HEK293 (cell line): Measurements from ENCODE around the gene GTF3C5.

Source experiments
- CTCF ChIA-PET: fragments of 350-600 bp; formaldehyde crosslinking; extraction: SDS; loops from one replicate; lab custom pipeline; 2021; ENCODE audit warnings: antibody characterized with exemption; lab: Yijun Ruan, JAX
- POLR2A ChIA-PET: fragments of 300-600 bp; formaldehyde crosslinking; extraction: SDS; loops from one replicate; lab custom pipeline; 2020; ENCODE audit warnings: antibody characterized with exemption, inconsistent platforms; lab: Yijun Ruan, JAX
- H3K27ac ChIP-seq: fragments of 200-500 bp; sonication (Bioruptor generic); 2 replicates; pipeline ENCODE4 v1.5.1; 2014; ENCODE audit warnings: low read depth, low read length, control low read depth, inconsistent platforms; ENCODE audit errors: extremely low read depth
- H3K36me3 ChIP-seq, 2 experiments: fragments of 200-500 bp in 1 of 2; sonication (Bioruptor generic) in 1 of 2; 1 replicate in 1 of 2; 2 replicates in 1 of 2; pipeline ENCODE4 v1.5.1; 2014 to 2017; ENCODE audit warnings: inconsistent platforms in 2 of 2, low read length in 2 of 2; ENCODE audit not compliant: control insufficient read depth in 2 of 2, insufficient read depth in 1 of 2
- H3K4me1 ChIP-seq: fragments of 200-500 bp; sonication (Bioruptor generic); 2 replicates; pipeline ENCODE4 v1.5.1; 2014; ENCODE audit warnings: mild to moderate bottlenecking, low read length, inconsistent platforms; ENCODE audit not compliant: control insufficient read depth, insufficient read depth
- H3K4me3 ChIP-seq: 2 replicates; pipeline ENCODE4 v1.5.1; 2011; ENCODE audit warnings: low read depth, mild to moderate bottlenecking, control low read depth, low read length, moderate library complexity
- H3K9me3 ChIP-seq: fragments of 200-500 bp; sonication (Bioruptor generic); 2 replicates; pipeline ENCODE4 v1.5.1; 2014; ENCODE audit warnings: low read depth, low read length, inconsistent platforms; ENCODE audit not compliant: control insufficient read depth, insufficient read depth
- FEZF1 ChIP-seq: fragments of 450-650 bp; formaldehyde crosslinking; IDR thresholded peaks from 2 replicates; pipeline ENCODE4 v1.5.1; 2016; ENCODE audit warnings: missing biosample characterization, missing genetic modification characterization
- GLIS2 ChIP-seq: fragments of 450-650 bp; formaldehyde crosslinking; IDR thresholded peaks from 2 replicates; pipeline ENCODE4 v1.5.1; 2016; ENCODE audit warnings: missing biosample characterization, missing genetic modification characterization
- HOXA7 ChIP-seq: sonication (generic); formaldehyde crosslinking; IDR thresholded peaks from 2 replicates; pipeline ENCODE4 v1.8.1; 2022; ENCODE audit warnings: missing genetic modification reagents, borderline replicate concordance
- OSR2 ChIP-seq: fragments of 450-650 bp; formaldehyde crosslinking; IDR thresholded peaks from 2 replicates; pipeline ENCODE4 v1.5.1; 2016; ENCODE audit warnings: missing biosample characterization, missing genetic modification characterization
- ZBTB8A ChIP-seq: fragments of 450-650 bp; formaldehyde crosslinking; IDR thresholded peaks from 2 replicates; pipeline ENCODE4 v1.5.1; 2016; ENCODE audit warnings: missing biosample characterization, missing genetic modification characterization
- ZFP37 ChIP-seq: fragments of 450-650 bp; formaldehyde crosslinking; IDR thresholded peaks from 2 replicates; pipeline ENCODE4 v1.5.1; 2016; ENCODE audit warnings: missing biosample characterization, missing genetic modification characterization
- ZNF157 ChIP-seq: fragments of 450-650 bp; formaldehyde crosslinking; IDR thresholded peaks from 2 replicates; pipeline ENCODE4 v1.5.1; 2016; ENCODE audit warnings: missing biosample characterization, missing genetic modification characterization
- ZNF324 ChIP-seq: fragments of 450-650 bp; formaldehyde crosslinking; IDR thresholded peaks from 2 replicates; pipeline ENCODE4 v1.5.1; 2016; ENCODE audit warnings: missing biosample characterization, missing genetic modification characterization
- ZNF433 ChIP-seq: fragments of 450-650 bp; formaldehyde crosslinking; IDR thresholded peaks from 2 replicates; pipeline ENCODE4 v1.5.1; 2016; ENCODE audit warnings: missing biosample characterization, missing genetic modification characterization, low read depth
- ZNF560 ChIP-seq: fragments of 450-650 bp; formaldehyde crosslinking; IDR thresholded peaks from 2 replicates; pipeline ENCODE4 v1.5.1; 2017; ENCODE audit warnings: missing biosample characterization, missing genetic modification characterization, borderline replicate concordance
- ZNF561 ChIP-seq: fragments of 450-650 bp; IDR thresholded peaks from 2 replicates; pipeline ENCODE4 v1.5.1; 2018; ENCODE audit warnings: missing biosample characterization, missing genetic modification characterization, borderline replicate concordance
- ZNF600 ChIP-seq: fragments of 450-650 bp; formaldehyde crosslinking; IDR thresholded peaks from 2 replicates; pipeline ENCODE4 v1.5.1; 2016; ENCODE audit warnings: missing biosample characterization, missing genetic modification characterization
- ZNF629 ChIP-seq: fragments of 450-650 bp; formaldehyde crosslinking; IDR thresholded peaks from 2 replicates; pipeline ENCODE4 v1.5.1; 2017; ENCODE audit warnings: missing biosample characterization, missing genetic modification characterization
- ZNF660 ChIP-seq: fragments of 450-650 bp; IDR thresholded peaks from 2 replicates; pipeline ENCODE4 v1.5.1; 2018; ENCODE audit warnings: missing biosample characterization, mild to moderate bottlenecking, missing genetic modification characterization
- ZNF768 ChIP-seq: fragments of 450-650 bp; formaldehyde crosslinking; IDR thresholded peaks from 2 replicates; pipeline ENCODE4 v1.5.1; 2018; ENCODE audit warnings: missing biosample characterization, mild to moderate bottlenecking, missing genetic modification characterization
- TF ChIP-seq, protein P1 (sequence below): sonication (generic); formaldehyde crosslinking; IDR thresholded peaks from 2 replicates; pipeline ENCODE4 v1.8.1; 2022; ENCODE audit warnings: mild to moderate bottlenecking, moderate library complexity, missing genetic modification reagents

Gene GTF3C5

DNA sequence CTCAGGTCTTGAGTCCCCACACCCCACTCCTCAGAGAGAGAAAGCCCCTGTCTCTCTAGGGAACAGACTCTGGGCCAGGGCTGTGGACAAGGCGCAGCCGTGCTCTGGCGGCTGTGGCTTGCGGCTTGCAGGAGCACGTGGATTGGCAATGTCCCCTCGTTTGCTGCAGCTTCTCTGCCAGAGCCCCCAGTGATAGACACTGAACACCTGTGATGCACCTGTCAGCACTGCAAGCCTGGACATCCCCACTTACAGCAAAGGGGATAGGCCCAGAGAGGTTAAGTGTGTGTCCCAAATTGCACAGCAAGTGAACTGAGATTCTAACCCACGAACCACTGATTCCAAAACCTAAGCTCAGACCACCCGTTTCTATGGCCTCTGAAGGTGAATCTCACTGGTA, 45.3 kb upstream of the GTF3C5 start:
- H3K27ac ChIP-seq: no peak overlapping the region
- ChIA-PET CTCF (interaction anchor here (1.0 to 1.5 kb wide), 3 partner anchors 8 to 36 kb away, joined by 3 to 5 read pairs (median 3); no protein-coding TSS in a partner anchor), POLR2A (no interaction called here)
- TF ChIP-seq ZNF768 (0 out of 2 replicates have a peak, but pooled peaks have one; percentile 35), ZNF660 (tag by site-specific recombination) (no peak)
- TF ChIP-seq, all 188 proteins: peak for 1
- H3K4me3 ChIP-seq: no peak overlapping the region
- no peaks in the 10 kb centered on the region for H3K9me3 ChIP-seq
- H3K4me1 ChIP-seq: no peaks in the 10 kb centered on the region
- no peaks in the 10 kb centered on the region for H3K36me3 ChIP-seq

DNA sequence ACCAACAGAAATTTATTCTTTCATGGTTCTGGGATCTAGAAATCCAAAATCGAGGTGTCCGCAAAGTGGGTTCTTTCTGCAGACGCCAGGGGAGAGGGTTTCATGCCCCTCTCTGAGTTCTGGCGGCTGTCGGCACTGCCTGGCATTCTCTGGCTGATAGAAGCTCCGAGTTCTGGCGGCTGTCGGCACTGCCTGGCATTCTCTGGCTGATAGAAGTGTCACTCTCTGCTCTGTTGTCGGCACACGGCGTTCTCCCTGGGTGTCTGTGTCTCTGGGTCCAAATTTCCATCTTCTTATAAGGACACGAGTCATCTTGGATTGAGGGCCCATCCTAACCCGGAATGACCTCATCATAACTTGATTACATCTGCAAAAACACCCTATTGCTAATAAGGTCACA, 44.7 kb upstream of the GTF3C5 start:
- no peak for TF ChIP-seq OSR2
- no peak for TF ChIP-seq ZNF324 (tag by site-specific recombination)
- TF ChIP-seq ZNF433 (tag by site-specific recombination): no peak
- no peak for TF ChIP-seq ZFP37 (tag by site-specific recombination)
- no peak for TF ChIP-seq ZNF157
- TF ChIP-seq HOXA7: no peak
- no peak for TF ChIP-seq ZNF560 (tag by site-specific recombination)
- CTCF ChIA-PET: interaction anchor here (1.0 to 1.5 kb wide), 3 partner anchors 8 to 36 kb away, joined by 3 to 5 read pairs (median 3); no protein-coding TSS in a partner anchor
- H3K9me3 ChIP-seq: no peaks in the 10 kb centered on the region
- H3K4me1 ChIP-seq: no peaks in the 10 kb centered on the region
- H3K27ac ChIP-seq: no peak overlapping the region
- H3K4me3 ChIP-seq: no peak overlapping the region
- no peaks in the 10 kb centered on the region for H3K36me3 ChIP-seq
- POLR2A ChIA-PET: no interaction called here

DNA sequence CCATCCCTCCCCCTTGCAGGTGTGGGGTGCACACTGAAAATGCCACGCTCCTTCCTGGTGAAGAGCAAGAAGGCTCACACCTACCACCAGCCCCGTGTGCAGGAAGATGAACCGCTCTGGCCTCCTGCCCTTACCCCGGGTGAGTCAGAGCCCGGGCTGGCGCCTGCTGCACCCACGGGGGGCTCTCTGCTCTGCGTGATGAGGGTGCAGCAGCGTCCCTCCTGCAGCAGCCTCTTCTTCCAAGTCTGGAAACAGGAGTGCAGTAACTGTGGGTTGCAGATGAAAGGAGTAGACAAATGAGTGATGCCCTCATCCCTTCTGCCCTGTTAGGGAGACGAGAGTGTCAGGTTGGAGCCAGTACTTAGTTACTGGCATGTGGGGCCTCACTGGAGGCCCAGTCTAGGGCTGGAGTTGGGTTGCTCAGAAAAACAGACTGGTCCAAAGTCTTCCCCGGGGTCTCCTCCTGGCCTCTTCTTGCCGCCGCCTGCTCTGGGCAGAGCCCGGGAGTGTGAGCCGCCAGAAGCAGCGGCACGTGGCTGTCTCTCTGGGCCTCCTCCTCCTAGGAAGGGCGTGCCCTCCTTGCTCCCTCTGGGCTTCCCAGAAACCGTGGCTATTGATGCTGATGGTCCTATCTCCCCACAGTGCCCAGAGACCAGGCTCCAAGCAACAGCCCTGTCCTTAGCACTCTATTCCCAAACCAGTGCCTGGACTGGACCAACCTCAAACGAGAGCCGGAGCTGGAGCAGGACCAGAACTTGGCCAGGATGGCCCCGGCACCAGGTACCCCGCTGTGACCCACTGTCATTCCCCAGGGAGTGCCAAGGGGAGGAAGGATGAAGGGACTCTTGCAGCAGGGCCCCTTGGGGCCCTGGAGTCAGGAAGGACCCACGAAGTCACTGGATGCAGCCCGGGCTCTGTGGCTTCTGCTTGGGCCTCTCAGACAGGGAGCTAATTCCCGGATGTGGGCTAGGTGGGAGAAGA, 43.9 kb upstream of the GTF3C5 start:
- Histone ChIP-seq H3K27ac (no peak overlapping the region), H3K9me3 (no peaks in the 10 kb centered on the region), H3K36me3 (no peaks in the 10 kb centered on the region), H3K4me3 (no peak overlapping the region), H3K4me1 (no peaks in the 10 kb centered on the region)
- POLR2A ChIA-PET: interaction anchor here (1.7 kb wide), 1 partner anchor 43 kb away, joined by 4 read pairs; no protein-coding TSS in a partner anchor
- CTCF ChIA-PET: interaction anchor here (1.0 to 2.2 kb wide), 2 partner anchors 9 to 10 kb away, joined by 3 to 20 read pairs; partner anchors contain the start of gene GFI1B
- no peak for TF ChIP-seq FEZF1 (tag by site-specific recombination)
- peak; percentile 28; the same call in 1 of the 2 replicates for TF ChIP-seq GLIS2
- TF ChIP-seq ZBTB8A (tag by site-specific recombination): no peak
- TF ChIP-seq ZNF600 (tag by site-specific recombination): 0 out of 2 replicates have a peak, but pooled peaks have one; percentile 32
- no peak for TF ChIP-seq ZNF561 (tag by site-specific recombination)
- no peak for TF ChIP-seq ZNF629 (tag by site-specific recombination)
- TF ChIP-seq, protein P1, sequence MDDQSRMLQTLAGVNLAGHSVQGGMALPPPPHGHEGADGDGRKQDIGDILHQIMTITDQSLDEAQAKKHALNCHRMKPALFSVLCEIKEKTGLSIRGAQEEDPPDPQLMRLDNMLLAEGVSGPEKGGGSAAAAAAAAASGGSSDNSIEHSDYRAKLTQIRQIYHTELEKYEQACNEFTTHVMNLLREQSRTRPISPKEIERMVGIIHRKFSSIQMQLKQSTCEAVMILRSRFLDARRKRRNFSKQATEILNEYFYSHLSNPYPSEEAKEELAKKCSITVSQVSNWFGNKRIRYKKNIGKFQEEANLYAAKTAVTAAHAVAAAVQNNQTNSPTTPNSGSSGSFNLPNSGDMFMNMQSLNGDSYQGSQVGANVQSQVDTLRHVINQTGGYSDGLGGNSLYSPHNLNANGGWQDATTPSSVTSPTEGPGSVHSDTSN (CRISPR knock-in tag): no peak
- no peak for TF ChIP-seq ZNF660 (tag by site-specific recombination)
